ENCODE data around the gene MSANTD3.

- no peak for TF ChIP-seq NFIC (IDR thresholded peaks at IDR 0.05)
- TF ChIP-seq EP300 (IDR thresholded peaks at IDR 0.05; ENCODE audit: borderline replicate concordance) = no peak
- no peak for TF ChIP-seq YY1 (IDR thresholded peaks at IDR 0.05; ENCODE audit: low read depth)
- TF ChIP-seq EGR1 (IDR thresholded peaks at IDR 0.05) = no peak
- TF ChIP-seq RAD21 (IDR thresholded peaks at IDR 0.05; ENCODE audit: low read depth) = no peak
- no peak for TF ChIP-seq CEBPB (IDR thresholded peaks at IDR 0.05)
Measured at GRCh38 chr9:100485196-100485595, 58.3 kb downstream of the MSANTD3 start.

All from Ishikawa (cell line).